ENCODE results near the gene RACK1. TPM values are rescaled to one million over a fixed set of nuclear protein-coding genes. Genes with fewer than 3 reads are reported as not detected.

Gene RACK1
- total and polyA plus RNA-seq, 2 of the 8 experiments (the other 6 are each of a cell fraction or from before 2014, with no cell fraction given) = 2,589 to 7,971 TPM

GRCh38 chr5:181282874-181283273, 39.2 kb upstream of the RACK1 start:
- H3K79me1 ChIP-seq (ENCODE audit: low read depth, low read length) = peaks cover 2% of the 10 kb centered on the region
- H3K9me3 ChIP-seq (ENCODE audit: insufficient read depth in 2 of 2, low read depth in 1 of 2, low read length in 1 of 2) = no peaks in the 10 kb centered on the region
- CTCF ChIA-PET (ENCODE audit: partially characterized antibody) = interaction anchor here (0.5 to 1.2 kb wide), 3 partner anchors 11 to 632 kb away, joined by 3 read pairs; no protein-coding TSS in a partner anchor
- FAIRE-seq = no peak
- no peak overlapping the region for H2BK20ac ChIP-seq (ENCODE audit: low read length)
- H3K23ac ChIP-seq (ENCODE audit: insufficient read length) = no peak overlapping the region
- H3K27ac ChIP-seq (ENCODE audit: low read depth, low read length) = no peak overlapping the region
- no peak overlapping the region for H4K5ac ChIP-seq (ENCODE audit: insufficient read length, low read depth, low read length)
- H3K4me1 ChIP-seq (replicated peaks in 1 of 4; ENCODE audit: control insufficient read depth in 3 of 4, insufficient read depth in 4 of 4, low read length in 3 of 4) = no peaks in the 10 kb centered on the region
- H4K8ac ChIP-seq (ENCODE audit: extremely low read depth, insufficient read depth, low read length) = no peak overlapping the region
- no peak for DNase-seq (ENCODE audit: low read depth in 1 of 2, low spot score in 2 of 2)
- WGBS, 2 experiments (ENCODE audit: extremely low coverage in 1 of 2, insufficient coverage in 1 of 2, insufficient read length in 1 of 2, insufficient replicate concordance in 2 of 2, low coverage in 1 of 2, low lambda C conversion rate in 2 of 2, missing lambda C conversion rate in 1 of 2) = 88% methylated on average over 4 of the region's 7 CpGs; no CpG with 5 or more reads in 1 of the 2 experiments
- POLR2A ChIA-PET (ENCODE audit: partially characterized antibody) = interaction anchor here (0.8 to 3.8 kb wide), 5 partner anchors 22 to 46 kb away, joined by 3 to 30 read pairs (median 3); partner anchors contain the start of gene TRIM52
- no peak overlapping the region; a peak in 1 of 4 replicates for H3K4me2 ChIP-seq (ENCODE audit: insufficient read depth in 1 of 2, low read depth in 2 of 2, low read length in 2 of 2)
- H3K56ac ChIP-seq (replicated peaks; ENCODE audit: insufficient read length, low read depth, low read length) = no peak overlapping the region
- no peak overlapping the region for H3K4ac ChIP-seq (replicated peaks; ENCODE audit: insufficient read length, low read depth, low read length)
- peaks cover 15% of the 10 kb centered on the region; the same call in 1 of the 2 replicates for H3K23me2 ChIP-seq (ENCODE audit: low read depth, low read length)
- no peak overlapping the region for H4K91ac ChIP-seq (replicated peaks; ENCODE audit: insufficient read length, low read length)
- H3K79me2 ChIP-seq (ENCODE audit: control insufficient read depth in 1 of 2, insufficient read depth in 2 of 2, low read length in 2 of 2) = peaks cover 0 to 28% of the 10 kb centered on the region in 2 experiments; a peak in 3 of 4 replicates
- no peak overlapping the region for H2BK12ac ChIP-seq (ENCODE audit: low read depth, low read length)
- no peak overlapping the region for H3K4me3 ChIP-seq (ENCODE audit: extremely low read depth in 1 of 4, insufficient read depth in 2 of 4, low read depth in 3 of 4, low read length in 4 of 4)
- TF ChIP-seq SP4 (IDR thresholded peaks at IDR 0.05; ENCODE audit: low read length) = no peak
- no peak for TF ChIP-seq GABPA (IDR thresholded peaks at IDR 0.05; ENCODE audit: borderline replicate concordance, insufficient read depth, low read length)
- TF ChIP-seq SAP30 (IDR thresholded peaks at IDR 0.05; ENCODE audit: insufficient read depth, insufficient replicate concordance, low read length) = no peak
- TF ChIP-seq KDM1A (IDR thresholded peaks at IDR 0.05; ENCODE audit: borderline replicate concordance, low read length) = no peak
- H2BK120ac ChIP-seq (replicated peaks; ENCODE audit: low read depth, low read length) = no peak overlapping the region
- H4K20me1 ChIP-seq (replicated peaks in 1 of 2; ENCODE audit: control insufficient read depth in 1 of 2, insufficient read depth in 2 of 2, low read length in 2 of 2) = peaks cover 4 to 11% of the 10 kb centered on the region in 2 experiments
- H2BK15ac ChIP-seq (ENCODE audit: low read length) = no peak overlapping the region
- H2AFZ ChIP-seq (ENCODE audit: low read length) = no peak overlapping the region
- H3K14ac ChIP-seq (ENCODE audit: insufficient read length) = no peak overlapping the region
- no peak overlapping the region for H3K9ac ChIP-seq (replicated peaks in 1 of 4; ENCODE audit: extremely low read depth in 1 of 4, low read depth in 3 of 4, low read length in 3 of 4)
- H2BK5ac ChIP-seq (ENCODE audit: low read depth, low read length) = no peak overlapping the region
- peaks cover 2 to 15% (median 5%) of the 10 kb centered on the region in 4 experiments; a peak in 5 of 8 replicates for H3K36me3 ChIP-seq (ENCODE audit: control insufficient read depth in 2 of 4, insufficient read depth in 4 of 4, low read length in 3 of 4)
- H3K18ac ChIP-seq (ENCODE audit: extremely low read depth, low read length) = no peak overlapping the region
- no peak overlapping the region for H2AK5ac ChIP-seq (ENCODE audit: low read depth, low read length)
- no peaks in the 10 kb centered on the region for H3K27me3 ChIP-seq (replicated peaks in 1 of 4; ENCODE audit: control insufficient read depth in 3 of 4, extremely low read depth in 1 of 4, insufficient read depth in 3 of 4, low read length in 3 of 4)
